ENCODE measurements around the gene FBXO42.

FBXO42 gene

DNA sequence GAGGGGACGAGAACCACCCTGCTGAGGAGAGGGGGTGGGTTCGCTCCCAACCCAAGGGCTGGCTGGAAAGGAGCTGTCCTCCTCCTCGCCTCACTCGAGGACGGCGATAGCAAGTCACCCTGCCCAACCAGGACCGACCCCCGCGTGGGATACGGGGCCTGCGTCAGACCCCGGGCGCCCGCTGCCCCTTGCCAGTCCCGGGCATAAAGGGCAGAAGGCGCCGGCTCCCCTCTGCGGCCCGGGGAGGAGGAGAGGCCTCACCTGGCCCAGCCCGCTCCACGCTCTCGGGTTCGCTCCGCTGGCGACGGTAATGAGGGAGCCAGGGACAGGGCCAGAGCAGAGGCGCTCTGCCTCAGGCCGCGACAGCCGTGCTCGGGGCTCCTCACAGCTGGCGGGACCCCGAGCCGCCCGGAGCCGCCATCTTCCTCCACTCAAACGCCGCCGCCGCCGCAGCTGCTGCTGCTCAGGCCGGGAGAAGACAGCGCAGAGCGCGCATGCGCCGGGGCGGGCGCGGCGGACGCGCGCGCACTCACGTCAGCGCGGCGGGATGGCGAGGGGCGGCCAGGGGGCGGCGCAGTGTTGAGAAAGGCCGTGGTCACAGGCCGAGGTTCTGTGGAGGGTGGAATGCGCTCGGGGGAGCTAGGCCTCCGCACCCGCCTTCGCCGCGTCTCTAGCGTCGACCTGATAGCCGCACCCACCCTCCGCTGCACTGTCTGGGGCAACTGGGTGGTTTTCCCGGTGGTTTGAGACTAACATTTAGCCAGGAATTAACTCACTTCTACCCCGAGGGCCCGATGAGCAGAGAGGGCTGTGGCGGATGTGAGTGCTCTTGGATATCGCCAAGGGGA lies at the start of gene FBXO42:
TSS of gene FBXO42 (minus strand) at position 487 of the 848 bp plus-strand sequence. CDS start 37,062 bp downstream, outside the sequence.
- peak; percentile 94 to 95 for DNase-seq

DNA sequence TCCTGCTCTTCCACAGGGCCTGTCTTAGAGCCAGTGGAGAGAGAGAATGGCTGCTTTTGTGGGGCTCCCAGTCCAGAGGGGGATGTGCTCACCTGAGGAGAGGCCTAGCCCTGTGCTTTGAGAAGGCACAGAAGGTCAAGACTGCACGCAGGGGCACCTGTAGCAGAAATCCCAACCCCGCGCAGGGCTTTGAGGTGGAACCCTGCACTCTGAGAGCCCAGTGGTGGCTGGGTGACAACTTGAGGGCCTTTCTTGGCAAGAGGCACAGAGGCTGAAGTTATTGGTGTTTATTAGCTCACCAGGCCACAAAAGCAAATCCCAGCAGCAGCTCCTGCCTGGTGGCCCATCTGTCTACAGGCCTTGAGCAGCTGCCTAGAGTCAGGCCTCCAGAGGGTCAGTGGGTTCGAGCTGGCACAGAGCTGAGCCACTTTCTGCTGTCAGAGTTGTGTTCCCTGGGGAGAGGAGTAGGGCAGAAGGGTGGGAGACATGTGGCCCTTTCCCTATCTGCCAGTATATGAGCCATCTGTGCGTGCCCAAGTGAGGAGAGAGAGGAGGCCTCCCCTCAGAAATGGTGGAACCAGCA lies 46.2 kb upstream of the FBXO42 start:
- DNase-seq: no peak

DNA sequence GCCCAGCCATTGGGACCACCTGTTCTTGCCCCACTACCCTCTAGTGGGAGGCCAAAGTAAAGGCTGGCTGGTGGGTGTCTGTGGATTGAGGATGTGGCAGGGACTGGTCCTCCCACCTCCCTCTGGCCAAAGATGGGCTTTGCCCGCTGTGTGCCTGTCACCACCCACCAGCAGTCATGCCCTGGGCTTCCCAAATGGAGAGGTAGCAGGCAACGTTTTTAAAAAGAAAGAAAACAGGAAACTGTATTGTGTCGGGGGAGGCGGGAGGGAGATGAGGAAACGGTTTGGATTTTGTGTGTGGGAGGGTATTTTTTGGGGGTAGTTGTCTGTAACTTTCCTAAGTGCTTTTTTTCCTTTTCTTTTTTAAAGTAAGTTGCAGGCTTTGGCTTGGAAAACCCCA lies 44.8 kb upstream of the FBXO42 start:
- DNase-seq: no peak

DNA sequence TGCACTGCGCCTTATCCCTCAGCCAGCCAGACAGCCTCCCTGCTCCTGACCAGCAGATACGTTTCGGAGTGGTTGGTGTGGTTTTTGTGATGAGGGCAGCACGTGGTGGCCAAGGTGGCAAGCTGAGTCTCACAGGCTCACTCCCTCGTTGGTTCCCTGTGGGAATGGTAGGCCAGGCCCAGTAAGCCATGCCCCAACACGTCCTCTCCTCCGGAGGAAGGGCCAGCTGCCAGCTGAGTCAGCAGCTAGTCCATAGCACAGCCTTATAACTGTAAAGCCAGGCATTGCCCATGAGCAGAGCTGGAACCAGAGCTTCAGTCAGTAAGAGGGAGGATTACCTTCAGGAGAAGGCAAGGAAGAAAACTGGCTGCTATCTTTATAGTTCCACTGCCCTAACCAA lies 44.3 kb upstream of the FBXO42 start:
- no peak for DNase-seq

DNA sequence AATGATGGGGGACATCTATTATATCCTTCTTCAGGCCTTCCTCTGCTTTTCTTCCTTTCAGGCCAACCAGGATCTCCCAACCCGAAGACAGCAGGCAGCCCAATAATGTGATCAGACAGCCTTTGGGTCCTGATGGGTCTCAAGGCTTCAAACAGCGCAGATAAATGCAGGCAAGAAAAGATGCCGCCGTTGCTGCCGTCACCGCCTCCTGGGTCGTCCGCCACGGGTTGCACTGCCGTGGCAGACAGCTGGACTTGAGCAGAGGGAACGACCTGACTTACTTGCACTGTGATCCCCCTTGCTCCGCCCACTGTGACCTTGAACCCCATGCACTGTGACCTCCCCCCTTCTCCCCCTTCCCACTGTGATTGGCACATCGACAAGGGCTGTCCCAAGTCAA lies 42.7 kb upstream of the FBXO42 start:
- no peak for DNase-seq

DNA sequence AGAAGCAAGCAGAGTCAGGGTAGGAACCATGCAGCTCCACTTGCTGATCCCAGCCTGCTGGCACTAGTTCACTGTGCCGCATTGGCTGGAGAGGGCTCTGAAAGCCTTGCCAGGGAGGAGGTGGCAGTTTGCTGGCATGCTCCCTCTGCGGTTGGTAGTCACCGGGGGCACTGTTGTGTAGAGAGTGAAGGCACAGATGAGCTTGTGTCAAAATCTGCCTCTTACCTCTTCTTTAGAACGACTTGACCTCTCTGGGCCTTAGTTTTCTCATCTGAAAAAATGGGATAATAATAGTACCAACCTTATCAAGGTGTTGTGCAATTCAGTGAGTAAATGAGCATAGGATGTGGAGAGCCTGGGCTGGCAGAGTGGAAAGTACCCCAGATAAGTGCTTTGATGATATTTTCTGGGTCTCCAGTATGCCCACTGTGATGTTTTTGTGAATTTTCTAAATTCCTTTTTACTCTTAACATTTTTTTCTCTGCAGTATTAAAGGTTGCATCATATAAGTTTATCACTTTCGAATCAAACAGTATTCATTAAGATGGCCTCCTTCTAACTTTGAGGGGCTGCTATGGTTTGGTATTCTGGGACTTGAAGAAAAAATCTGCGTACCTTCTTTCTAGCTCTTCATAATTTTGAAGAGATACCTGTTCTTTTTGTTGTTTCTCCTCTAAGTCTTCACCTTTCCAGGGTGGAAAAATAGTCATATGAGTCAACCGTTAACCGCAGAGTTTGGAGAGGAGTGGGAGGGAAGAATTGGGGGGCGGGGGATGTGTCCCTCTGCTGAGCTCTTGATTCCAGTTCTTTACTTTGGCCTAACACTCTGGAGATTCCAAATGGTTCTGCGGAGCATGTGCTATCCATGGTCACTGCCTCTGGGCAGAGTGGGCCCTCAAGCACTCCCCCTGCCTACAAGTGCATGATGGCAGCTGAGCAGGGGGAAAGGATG lies 41.6 kb upstream of the FBXO42 start:
- no peak for DNase-seq

DNA sequence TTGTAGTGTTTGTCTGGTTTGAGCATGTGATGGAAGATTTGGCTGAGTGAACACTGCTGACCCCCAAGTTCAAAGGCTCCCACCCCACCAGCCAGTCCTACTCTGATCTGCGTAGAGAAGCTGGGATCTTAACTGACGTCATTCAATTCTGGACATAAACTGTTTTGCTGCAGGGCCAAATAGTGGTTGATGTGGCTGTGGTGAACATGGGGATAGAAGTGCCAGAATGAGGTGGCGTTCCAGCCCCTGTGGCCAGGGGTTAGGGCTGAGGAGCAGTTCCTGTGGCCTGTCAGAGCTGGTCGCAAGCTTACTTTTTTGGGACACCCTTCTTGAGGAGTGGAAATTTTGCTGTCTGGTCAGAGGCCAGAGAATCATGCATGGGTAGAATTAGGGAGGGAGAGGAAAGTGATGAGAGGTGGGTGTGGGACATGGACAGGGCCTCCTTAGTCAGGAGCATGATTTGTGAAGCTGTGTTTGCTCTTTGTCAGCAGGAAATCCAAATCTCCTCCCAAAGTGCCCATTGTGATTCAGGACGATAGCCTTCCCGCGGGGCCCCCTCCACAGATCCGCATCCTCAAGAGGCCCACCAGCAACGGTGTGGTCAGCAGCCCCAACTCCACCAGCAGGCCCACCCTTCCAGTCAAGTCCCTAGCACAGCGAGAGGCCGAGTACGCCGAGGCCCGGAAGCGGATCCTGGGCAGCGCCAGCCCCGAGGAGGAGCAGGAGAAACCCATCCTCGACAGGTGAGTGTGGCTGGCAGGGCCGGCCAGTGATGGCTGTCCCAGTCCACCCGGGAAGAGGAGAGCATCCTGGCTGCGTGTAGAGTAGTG lies 40.7 kb upstream of the FBXO42 start:
- no peak for DNase-seq

DNA sequence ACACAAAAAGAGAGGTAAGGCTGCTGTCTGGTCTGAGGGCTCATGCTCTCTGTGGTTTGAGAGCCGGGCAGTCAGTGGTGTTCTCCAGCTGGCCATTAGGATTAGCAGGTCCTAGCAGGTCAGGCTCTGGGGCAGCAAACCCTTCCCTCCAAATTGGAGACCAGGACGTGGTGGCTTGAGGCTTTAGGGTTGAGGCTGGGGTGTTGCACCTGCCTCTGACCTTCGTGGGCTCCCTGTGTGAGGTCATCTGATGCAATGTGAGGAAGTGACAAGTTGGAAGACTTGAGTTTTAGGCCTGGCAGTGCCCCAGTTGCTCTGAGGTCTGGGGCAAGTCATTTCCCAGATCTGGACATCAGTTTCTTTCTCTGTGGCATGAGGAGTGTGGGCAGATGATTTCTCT lies 39.1 kb upstream of the FBXO42 start:
- DNase-seq: no peak

DNA sequence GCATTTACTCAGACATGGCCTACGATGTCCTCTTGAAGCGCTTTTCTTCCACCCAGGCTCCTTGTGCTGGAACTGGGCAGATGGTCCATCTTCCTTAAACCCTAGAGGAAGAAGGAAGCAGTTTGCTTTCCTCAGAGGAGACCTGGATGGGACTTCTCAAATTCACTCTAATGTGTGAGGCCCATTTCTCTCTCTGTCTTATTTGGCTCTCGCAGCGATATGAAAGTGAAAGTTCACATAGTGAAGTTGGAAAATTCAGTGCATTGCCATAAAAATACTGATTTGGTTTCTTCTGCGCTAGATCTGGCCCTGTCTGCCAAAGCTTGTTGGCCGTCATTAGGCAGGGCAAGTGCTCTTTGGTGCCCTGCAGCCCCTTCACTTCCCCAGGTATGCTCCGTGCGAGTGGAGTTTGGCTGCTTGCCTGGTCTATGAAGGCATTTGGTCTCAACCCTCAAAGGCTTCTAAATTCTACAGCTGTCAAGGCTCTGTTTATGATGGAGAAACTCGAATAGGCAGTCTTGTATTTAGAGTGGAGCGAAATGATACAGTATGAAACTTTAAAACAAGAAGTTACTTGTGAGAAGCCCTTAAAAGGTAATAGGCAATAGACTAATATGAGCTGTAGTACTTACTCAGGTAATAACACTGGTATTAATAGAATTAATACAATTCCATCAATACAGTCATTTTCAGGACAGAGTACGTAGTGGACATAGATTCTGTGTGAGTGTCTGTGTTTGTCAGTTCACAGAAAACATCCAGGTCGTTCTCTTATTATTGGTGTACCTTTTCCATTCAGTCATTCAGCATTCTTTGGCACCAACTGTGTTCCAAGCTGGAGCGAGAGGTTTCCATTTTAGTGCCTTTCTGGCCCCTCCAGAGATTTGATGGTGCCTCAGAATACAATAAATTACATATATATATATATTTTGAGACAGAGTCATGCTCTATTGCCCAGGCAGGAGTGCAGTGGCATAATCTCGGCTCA lies 35.2 kb upstream of the FBXO42 start:
- DNase-seq: peak in 1 of 2 donors; percentile 28

DNA sequence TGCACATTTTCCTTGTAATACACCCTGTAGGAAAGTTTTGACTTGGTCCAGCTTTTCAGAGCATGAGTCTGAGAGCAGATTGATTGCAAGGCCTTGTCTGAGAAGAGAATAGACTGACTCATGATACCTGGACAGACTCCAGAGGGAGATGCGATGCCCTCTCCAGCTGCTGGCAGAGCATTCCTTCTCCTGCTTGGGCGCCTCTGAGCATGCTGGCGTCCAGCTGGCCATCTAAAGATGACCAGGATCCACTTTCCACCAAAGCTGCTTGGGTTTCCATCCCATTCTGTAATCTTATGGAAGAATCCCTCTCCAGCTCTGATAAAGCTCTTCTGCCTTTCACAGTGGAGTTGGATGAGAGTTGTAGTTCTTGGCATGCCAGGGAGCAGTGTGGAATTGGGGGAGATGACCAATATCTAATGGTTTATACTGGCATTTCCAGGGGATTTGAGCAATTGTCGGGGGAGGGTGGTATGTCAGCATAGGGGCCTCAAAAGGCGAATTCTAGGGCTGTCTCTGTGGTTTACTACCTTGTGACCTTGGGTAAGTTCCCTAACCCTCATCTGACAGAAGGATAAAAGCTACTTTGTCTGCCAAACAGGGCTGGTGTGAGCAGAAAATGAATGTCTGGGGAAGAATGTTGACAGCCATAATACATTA lies 34.3 kb upstream of the FBXO42 start:
- no peak for DNase-seq

DNA sequence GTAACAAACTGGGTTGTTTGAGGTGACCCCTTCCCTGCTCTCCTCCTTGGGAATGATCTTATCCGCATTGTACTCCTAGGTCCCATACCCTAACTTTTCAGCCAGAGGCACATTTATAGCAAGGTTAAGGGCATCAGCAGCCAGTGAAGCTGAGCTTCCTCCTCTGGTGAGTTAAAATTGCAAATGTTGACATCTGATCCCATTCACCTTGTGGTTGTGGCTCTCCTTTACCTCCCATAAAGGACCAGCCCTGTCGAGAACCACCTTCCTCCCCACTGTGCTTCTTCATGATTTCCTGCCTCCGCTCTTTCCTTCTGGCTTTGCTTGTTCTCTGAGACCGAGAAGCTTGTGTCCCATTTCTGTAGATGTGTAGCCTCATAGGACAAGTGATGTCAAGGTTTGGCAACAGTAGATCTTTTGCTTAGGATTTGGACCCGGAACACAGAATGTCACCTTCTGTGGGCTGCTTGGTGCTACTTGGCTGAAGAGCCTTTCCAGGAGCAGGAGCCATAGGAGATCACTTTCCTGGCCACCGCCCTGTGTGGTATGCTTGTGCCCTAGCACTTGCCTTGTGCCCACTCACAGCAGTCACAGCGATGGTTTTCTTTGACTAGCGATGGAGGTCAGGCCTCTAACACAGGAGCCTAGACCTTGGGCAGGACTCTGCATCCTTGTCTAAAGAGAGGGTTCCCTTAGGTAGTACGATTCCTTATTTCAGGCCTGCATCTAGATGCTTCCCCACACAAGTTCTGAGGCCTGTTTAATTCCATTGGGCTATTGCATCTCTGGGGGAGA lies 33.6 kb upstream of the FBXO42 start:
- DNase-seq: no peak

DNA sequence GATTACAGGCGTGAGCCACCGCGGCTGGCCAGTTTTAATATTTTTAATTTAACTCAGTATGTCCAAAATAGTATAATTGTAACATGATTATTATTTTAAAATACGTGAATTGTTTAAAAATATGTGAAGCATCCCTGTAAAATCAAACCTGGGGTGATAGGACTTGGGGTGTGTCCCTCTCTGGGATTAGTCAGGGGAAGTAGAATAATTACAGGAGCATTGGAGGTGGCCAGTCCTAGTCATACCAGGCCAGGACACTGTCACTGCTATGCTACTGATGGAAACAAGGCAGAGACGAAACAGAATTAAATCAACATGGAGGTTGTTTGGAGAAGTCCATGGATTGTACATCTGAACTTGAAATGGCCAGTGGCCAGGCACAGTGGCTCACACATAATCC lies 31.6 kb upstream of the FBXO42 start:
- no peak for DNase-seq

DNA sequence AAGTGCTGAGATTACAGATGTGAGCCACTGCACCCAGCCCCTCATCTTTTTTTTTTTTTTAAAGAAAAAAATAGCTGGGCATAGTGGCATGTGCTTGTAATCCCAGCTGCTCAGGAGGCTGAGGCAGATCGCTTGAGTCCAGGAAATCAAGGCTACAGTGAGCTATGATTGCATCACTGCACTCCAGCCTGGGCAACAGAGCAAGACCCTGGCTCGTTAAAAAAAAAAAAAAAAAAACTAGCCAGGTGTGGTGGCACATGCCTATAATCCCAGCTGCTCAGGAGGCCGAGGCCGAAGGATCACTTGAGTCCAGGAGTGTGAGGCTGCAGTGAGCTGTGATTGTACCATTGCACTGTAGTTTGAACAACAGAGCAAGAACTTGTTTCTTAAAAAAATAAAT lies 28.6 kb upstream of the FBXO42 start:
- DNase-seq: no peak

DNA sequence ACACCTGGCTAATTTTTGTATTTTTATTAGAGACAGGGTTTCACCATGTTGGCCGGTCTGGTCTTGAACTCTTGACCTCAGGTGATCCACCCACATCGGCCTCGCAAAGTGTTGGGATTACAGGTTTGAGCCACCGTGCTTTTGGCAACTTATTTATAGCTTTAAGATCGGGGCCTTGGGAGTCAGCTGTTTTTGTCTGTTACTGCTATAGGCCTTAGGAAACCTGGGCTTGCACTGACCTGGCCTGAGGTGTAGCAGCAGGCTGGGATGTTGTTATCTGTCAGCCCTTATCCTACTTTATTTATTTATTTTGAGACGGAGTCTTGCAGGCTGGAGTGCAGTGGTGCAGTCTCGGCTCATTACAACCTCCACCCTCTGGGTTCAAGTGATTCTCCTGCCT lies 26.2 kb upstream of the FBXO42 start:
- no peak for DNase-seq

DNA sequence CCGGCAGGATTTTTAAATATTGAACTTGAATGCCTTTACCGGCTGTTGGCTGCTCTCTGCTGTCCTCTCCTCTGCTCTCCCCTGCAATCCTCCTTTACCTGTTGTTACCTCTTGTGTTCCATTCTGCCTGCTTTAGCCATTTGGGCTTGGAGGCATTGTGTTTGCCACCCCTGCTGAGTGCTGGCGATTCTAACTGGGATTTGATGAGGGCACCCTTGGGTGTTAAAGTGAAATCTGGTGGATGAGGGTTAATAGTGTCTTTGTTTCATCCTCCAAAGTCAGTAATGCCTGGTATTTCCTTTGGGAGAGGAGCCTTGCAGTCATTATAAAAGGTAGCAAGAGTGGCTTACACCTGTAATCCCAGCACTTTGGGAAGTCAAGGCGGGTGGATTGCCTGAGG lies 24.7 kb upstream of the FBXO42 start:
- DNase-seq: no peak

DNA sequence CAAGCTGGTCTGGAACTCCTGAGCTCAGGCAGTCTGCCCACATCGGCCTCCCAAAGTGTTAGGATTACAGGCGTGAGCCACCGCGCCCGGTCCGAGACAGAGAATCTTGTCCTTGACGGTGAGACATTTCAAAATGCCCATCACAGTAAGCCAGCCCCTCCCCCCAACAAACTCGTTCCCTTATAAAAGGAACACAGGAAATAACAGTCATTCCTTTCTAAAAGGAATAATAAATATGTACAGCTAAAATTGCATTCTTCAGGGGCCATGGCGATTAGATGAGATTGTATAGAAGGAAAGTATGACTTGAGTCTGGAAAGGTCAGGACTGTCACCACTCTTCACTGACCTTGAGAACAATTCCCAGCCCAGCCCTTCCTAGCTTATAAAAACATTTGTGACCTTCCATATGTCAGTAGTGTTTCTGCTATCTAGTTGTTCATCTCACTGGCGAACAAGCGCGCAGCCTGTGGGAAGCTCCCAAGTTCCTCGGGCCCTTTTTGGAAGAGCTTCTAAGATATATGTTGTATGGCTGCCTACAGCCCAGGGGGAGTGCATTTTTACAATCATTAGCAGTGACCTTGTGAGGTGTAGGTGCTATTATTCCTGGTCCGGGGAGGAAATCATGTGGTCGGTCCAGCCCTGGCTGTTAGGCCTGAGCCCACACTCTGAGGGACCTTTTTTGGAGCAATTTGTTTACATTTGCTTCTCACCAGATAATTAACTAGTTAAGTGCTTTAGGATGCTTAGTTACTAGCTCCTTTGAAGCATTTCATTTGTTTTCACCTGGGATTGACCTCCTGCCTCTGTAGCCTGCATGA lies 23.5 kb upstream of the FBXO42 start:
- no peak for DNase-seq

DNA sequence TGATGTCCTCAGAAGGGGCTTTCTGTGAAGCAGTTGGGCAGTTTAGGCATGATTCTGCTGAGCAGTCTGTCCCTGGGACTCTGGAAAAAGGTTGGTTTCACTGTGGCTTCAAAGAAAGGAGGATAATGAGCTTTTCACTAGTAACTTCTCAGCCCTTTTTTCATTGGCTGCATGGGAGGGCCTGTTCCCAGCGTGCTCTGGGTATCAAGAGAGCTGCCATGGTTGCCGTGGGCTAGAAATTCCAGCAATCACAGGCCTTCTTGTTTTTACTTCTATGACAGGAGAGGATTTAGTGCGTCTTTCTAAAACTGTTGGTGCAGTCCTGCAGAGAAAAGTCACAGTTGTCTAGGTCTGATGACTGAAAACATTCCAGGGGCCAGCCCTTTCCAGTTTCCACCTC lies 22.0 kb upstream of the FBXO42 start:
- no peak for DNase-seq

DNA sequence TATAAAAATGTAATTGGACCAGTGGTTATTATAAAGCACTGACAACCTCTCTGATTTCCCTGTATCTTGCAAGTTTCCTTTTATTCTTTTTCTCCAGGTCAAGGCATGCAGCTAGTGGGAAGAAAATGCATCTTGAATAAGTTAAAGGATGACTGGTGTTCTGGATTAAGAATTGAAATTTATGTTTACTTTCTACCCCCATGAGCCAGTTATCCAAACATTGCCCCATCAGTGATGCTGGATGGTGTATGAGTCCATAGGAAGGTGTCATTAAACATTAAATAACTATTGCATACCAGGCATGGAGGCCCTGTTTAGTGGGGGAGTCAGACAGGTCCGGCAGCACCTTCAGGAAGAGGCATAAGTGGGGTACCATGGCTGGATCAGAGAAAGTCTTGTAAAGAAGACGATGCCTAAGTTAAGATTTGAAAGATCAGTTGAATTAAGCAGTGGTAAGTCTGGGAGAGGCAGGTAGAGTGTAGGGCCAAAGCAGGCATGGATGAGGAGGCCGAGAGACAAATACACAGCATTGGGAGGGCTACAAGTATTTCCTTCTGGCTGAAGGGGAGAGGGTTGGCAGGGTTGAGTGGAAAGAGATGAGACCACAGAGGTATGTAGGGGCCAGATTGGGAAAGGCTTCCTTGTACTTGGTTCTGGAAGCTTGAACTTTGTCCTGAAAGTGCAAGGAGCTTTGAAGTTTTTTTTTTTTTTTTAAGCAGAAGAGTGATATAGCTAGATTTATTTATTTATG lies 20.4 kb upstream of the FBXO42 start:
- DNase-seq: no peak
